ENCODE measurements around the gene MPND. TPM values are rescaled to one million over a fixed set of nuclear protein-coding genes. Genes with fewer than 3 reads are reported as not detected.

MPND gene
- total RNA-seq, 1 experiment from 2014 or later, result 7.2 TPM

GRCh38 chr19:4323692-4324091 lies 19.7 kb upstream of the MPND start:
- no peak for DNase-seq (ENCODE audit: unreplicated experiment)
- Mint-ChIP-seq H3K9me3 (ENCODE audit: unreplicated experiment) (peaks cover 12% of the 10 kb centered on the region), H3K4me1 (ENCODE audit: insufficient read depth, unreplicated experiment) (no peaks in the 10 kb centered on the region), H3K27me3 (ENCODE audit: insufficient read depth, unreplicated experiment) (no peaks in the 10 kb centered on the region), H3K36me3 (ENCODE audit: insufficient read depth, unreplicated experiment) (no peaks in the 10 kb centered on the region), H3K4me3 (ENCODE audit: unreplicated experiment) (no peak overlapping the region), H3K27ac (ENCODE audit: low read depth, unreplicated experiment) (no peak overlapping the region)
- no TSS peak for BruUV-seq (replicated peaks)
- no peak for TF ChIP-seq CTCF (IDR thresholded peaks at IDR 0.05; ENCODE audit: unreplicated experiment)
- ChIA-PET CTCF (no interaction called here), POLR2A (interaction anchor here (0.6 kb wide), 1 partner anchor 227 kb away, joined by 4 read pairs; no protein-coding TSS in a partner anchor)
- intact Hi-C loops (cut with micrococcal nuclease), result no loop called here

- intact Hi-C loops (cut with micrococcal nuclease), result no loop called here
- ChIA-PET POLR2A (no interaction called here), CTCF (interaction anchor here (0.9 kb wide), 1 partner anchor 12 kb away, joined by 3 read pairs; no protein-coding TSS in a partner anchor)
- Mint-ChIP-seq H3K4me3 (ENCODE audit: unreplicated experiment) (no peak overlapping the region), H3K27me3 (ENCODE audit: insufficient read depth, unreplicated experiment) (no peaks in the 10 kb centered on the region), H3K27ac (ENCODE audit: low read depth, unreplicated experiment) (no peak overlapping the region), H3K4me1 (ENCODE audit: insufficient read depth, unreplicated experiment) (no peaks in the 10 kb centered on the region), H3K36me3 (ENCODE audit: insufficient read depth, unreplicated experiment) (no peaks in the 10 kb centered on the region), H3K9me3 (ENCODE audit: unreplicated experiment) (peaks cover 11% of the 10 kb centered on the region)
- no peak for DNase-seq (ENCODE audit: unreplicated experiment)
- no TSS peak for BruUV-seq (replicated peaks)
- TF ChIP-seq CTCF (IDR thresholded peaks at IDR 0.05; ENCODE audit: unreplicated experiment), result no peak
These were observed 19.1 kb upstream of the MPND start for GRCh38 chr19:4324228-4324627.

- no peaks in the 10 kb centered on the region for H3K27me3 Mint-ChIP-seq (ENCODE audit: insufficient read depth, unreplicated experiment)
- H3K9me3 Mint-ChIP-seq (ENCODE audit: unreplicated experiment), result no peaks in the 10 kb centered on the region
- no peak overlapping the region for H3K27ac Mint-ChIP-seq (ENCODE audit: low read depth, unreplicated experiment)
- no TSS peak for BruUV-seq (replicated peaks)
- CTCF ChIA-PET, result interaction anchor here (0.7 kb wide), 1 partner anchor 14 kb away, joined by 3 read pairs; no protein-coding TSS in a partner anchor
- POLR2A ChIA-PET, result no interaction called here
- no peaks in the 10 kb centered on the region for H3K36me3 Mint-ChIP-seq (ENCODE audit: insufficient read depth, unreplicated experiment)
- no peak for DNase-seq (ENCODE audit: unreplicated experiment)
- TF ChIP-seq CTCF (IDR thresholded peaks at IDR 0.05; ENCODE audit: unreplicated experiment), result no peak
- no peak overlapping the region for H3K4me3 Mint-ChIP-seq (ENCODE audit: unreplicated experiment)
- intact Hi-C loops (cut with micrococcal nuclease), result no loop called here
- no peaks in the 10 kb centered on the region for H3K4me1 Mint-ChIP-seq (ENCODE audit: insufficient read depth, unreplicated experiment)
These were observed 17.0 kb upstream of the MPND start for GRCh38 chr19:4326215-4326836.

GRCh38 chr19:4326837-4327251 lies 16.5 kb upstream of the MPND start:
- H3K27ac Mint-ChIP-seq (ENCODE audit: low read depth, unreplicated experiment), result no peak overlapping the region
- H3K4me1 Mint-ChIP-seq (ENCODE audit: insufficient read depth, unreplicated experiment), result no peaks in the 10 kb centered on the region
- TF ChIP-seq CTCF (IDR thresholded peaks at IDR 0.05; ENCODE audit: unreplicated experiment), result no peak
- ChIA-PET POLR2A (no interaction called here), CTCF (interaction anchor here (0.7 kb wide), 1 partner anchor 13 kb away, joined by 3 read pairs; no protein-coding TSS in a partner anchor)
- intact Hi-C loops (cut with micrococcal nuclease), result no loop called here
- no peak overlapping the region for H3K4me3 Mint-ChIP-seq (ENCODE audit: unreplicated experiment)
- no TSS peak for BruUV-seq (replicated peaks)
- H3K9me3 Mint-ChIP-seq (ENCODE audit: unreplicated experiment), result no peaks in the 10 kb centered on the region
- H3K27me3 Mint-ChIP-seq (ENCODE audit: insufficient read depth, unreplicated experiment), result no peaks in the 10 kb centered on the region
- DNase-seq (ENCODE audit: unreplicated experiment), result no peak
- H3K36me3 Mint-ChIP-seq (ENCODE audit: insufficient read depth, unreplicated experiment), result no peaks in the 10 kb centered on the region
